Measurements from ENCODE around the gene MYBPC2.

MYBPC2 gene

DNA sequence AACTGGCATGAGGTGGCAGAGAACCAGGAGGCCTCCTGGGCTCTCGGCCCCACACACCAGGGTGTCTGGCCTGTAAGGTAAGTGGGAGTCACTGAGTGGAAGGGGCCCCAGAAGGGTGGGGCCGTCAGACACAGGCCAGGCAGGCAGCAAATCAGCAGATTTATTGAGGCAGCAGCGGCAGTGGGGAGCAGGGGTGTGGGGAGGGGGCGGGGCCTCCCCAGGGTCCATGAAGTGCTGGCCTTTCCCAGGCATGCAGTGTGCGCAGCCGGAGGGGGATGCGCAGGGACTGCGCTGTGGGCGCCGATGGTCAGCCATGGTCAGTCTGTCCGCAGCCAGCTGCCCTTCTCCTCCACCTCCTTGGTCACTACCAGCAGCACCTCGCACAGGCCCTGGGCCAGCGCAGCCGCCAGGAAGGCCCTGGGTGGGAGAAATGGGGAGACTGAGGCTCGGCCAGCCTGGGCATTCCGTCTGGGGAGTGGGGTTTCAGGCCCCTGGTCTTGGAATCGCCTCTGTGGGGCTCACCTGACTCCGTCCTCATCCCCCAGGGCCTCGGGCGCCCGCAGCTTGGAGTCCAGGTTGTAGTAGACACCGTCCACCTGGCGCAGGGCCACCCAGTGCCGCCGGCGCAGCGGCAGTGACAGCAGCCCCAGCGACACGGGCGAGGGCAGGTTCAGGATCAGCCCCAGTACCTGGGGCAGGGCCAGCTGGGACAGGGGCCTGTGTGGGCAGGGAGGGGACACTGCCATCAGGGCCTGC, 73.3 kb downstream of the MYBPC2 start:
- DNase-seq: no peak

DNA sequence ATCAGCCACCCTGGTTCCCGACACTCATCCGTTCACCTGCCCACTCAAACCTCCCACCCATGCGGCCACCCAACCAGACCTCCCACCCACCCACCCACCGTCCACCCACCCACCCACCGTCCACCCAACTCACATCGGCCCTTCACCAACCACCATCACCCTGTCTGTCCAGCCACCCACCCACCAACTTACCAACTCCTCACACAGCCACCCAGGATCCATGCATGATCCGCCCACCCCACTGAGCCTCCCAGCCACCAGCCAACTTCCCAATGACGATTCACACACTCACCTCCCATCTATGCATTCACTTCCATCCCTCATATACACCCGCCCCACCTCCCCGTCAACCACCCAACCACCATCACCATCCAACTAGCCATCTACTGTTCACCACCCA, 74.0 kb downstream of the MYBPC2 start:
- DNase-seq: no peak

DNA sequence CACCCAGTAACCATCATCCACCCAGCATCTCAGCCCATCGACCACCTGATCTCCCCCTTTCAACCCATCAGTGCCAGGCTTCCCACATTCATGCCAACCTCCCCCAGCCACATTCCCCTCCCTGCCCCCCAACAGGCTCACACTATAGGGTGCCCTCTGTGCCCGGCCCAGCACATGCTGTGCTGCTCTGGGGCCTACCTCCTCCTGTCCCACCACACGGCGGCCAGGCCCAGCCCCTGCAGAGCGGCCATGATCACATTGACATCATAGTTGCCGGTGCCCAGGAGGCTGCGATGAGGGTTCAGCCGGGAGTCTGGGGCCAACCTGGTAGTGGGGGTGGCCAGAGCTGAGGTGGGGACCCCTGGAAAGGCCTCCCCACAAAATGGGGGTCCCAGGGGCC, 74.7 kb downstream of the MYBPC2 start:
- no peak for DNase-seq

DNA sequence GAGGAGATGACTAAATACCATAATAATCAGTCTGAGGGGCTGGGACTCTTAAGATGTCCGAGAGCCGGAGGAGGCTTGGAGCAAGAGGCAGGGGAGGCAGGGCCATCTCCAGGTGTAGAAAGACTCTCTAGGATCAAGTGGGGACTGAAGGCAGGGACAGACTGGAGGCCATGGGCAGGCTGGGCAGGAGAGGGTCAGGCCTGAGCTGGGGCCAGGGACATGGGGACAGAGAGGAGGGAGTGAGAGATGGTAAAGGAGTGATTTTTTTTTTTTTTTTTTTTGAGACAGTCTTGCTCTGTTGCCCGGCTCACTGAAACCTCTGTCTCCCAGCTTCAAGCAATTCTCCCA, 76.1 kb downstream of the MYBPC2 start:
- no peak for DNase-seq

DNA sequence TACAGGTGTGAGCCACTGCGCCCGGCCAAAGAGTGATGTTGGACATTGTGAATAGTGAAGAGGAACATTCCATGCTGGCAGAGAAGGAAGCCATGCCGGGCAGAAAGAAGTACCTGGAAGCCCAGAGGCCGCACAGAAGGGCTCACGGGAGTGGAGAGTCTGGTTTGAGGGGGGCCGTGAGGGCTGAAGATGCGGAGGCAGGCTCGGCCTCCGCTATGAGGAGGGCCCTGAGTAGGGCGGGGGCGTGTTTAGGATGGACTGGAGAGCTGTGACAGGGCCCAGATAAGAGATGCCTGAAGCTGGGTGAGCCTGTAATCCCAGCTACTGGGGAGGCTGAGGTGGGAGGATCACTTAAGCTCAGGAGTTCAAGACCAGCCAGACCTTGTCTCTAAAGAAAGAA, 76.7 kb downstream of the MYBPC2 start:
- no peak for DNase-seq

DNA sequence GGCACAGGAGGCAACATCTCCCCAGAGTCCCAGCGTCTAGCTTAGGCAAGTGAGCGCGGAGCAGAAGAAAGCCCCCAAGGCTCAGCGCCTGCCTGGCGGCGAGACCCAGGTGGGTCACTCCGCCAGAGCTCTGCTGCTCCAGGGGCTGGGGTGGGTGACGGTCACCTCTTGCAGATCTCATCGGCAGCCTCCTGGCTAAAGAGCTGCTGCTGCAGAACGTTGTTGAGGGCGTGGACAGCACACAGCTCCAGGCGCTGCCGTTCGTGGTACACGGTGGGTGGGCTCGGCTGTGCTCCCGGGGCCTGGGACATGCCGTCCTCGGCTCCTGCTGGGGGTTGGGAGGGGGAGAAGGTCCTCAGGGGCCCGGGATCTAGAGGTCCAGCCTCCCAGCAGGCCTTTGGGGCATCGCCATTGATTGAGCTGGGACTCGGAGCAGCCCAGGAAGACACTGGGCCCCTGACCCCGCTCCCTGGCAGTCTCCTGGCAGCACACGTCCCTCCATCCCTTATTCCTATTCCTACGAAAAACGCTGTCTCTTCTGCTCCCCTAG, 77.5 kb downstream of the MYBPC2 start:
- no peak for DNase-seq

DNA sequence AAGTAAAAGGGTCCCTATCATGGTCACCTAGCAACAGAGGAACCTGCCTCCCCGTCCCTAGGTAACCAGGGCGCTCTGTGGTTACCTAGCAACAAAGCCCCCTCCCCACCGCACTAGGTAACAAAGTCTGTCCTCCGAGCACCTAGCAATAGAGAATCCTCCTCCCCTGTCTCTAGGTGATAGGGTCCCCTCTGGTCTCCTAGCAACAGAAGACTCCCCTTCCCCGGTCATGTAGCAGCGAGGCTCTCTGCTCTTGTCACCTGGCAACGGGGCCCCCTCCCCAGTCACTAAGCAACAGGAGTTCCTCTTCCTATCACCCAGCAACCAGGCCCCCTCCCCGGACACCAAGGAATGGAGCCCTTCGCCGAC, 78.0 kb downstream of the MYBPC2 start:
- DNase-seq: no peak

DNA sequence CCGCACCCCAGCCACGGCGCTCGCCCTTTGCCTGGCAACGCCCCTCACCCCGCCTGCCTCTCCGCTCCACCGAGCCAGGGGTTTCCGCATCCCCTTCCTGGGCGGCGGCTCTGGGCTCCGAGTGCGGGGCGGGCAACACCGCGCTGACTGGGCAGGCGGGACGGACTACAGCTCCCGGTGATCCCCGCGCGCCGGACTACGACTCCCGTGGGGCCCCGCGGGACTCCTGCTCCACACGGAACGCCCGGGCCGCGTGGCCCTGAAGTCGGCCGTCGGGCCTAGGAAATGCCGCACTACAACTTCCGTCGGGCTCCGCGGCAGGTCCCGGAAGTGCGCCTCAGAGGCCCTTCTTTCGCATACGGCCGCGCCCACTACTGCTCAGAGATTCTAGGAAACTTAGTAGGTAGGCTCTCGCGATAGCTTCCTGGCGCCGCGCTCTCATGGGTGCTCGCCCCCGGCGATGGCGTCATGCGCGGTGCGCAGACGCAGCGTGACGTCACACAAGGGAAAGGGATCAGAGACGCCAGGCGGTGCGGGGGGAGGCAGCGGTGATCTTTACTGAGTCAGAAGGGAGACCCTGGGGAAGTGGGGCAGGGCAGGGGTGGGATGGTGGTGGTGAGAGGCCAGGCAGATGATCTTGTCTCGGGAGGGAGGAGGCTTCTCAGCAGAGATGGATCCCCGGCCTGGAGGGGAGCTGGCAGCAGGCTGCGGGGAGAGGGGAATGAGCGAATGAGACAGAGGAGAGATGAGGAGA, 78.6 kb downstream of the MYBPC2 start, which contains the start of gene JOSD2:
Gene JOSD2 (minus strand): TSS at position 123 of the 754 bp plus-strand sequence. CDS start 760 bp downstream, outside the sequence.
- peak; percentile 100 for DNase-seq

DNA sequence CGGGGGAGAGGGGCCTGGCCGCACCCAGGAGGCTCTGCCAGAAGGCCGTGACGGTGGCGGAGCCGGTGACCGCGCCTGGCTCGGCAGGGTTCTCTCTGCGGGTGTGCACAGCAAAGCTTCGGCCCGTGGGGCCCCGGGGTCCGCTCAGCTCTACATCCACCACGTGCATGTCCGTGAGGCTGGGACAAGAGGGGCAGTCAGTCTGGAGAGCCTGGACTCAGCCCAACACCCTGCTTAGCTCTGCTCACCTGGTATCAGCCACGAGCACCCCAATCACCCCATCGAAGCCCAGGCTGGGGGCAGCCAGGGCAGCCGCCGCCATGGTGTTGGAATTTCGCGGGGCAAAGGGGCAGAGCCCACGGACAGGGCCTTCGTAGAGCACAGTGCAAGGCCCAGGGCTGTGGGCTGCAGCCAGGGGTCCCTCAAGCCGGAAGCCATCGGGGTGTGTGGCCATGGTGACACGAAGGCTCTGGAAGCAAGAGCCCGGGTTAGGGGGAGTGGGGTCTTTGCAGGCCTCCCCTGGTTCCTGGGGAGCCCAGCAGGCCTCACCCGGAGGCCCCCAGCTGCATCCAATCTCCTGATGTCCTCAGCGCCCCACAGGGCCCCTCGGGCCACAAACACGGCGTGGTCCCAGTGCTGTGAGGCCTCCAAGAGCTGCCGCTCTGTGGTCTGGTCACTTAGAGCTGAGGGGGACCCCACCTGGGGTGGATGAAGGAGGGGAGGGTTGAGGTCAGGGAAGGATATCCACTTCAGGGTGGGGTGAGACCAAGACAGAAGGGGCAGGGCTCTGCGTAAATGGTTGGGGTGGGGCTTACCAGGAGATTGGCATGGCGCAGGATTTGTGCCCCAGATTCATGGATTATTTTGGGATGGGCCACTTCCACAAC, 79.7 kb downstream of the MYBPC2 start:
- DNase-seq: no peak

DNA sequence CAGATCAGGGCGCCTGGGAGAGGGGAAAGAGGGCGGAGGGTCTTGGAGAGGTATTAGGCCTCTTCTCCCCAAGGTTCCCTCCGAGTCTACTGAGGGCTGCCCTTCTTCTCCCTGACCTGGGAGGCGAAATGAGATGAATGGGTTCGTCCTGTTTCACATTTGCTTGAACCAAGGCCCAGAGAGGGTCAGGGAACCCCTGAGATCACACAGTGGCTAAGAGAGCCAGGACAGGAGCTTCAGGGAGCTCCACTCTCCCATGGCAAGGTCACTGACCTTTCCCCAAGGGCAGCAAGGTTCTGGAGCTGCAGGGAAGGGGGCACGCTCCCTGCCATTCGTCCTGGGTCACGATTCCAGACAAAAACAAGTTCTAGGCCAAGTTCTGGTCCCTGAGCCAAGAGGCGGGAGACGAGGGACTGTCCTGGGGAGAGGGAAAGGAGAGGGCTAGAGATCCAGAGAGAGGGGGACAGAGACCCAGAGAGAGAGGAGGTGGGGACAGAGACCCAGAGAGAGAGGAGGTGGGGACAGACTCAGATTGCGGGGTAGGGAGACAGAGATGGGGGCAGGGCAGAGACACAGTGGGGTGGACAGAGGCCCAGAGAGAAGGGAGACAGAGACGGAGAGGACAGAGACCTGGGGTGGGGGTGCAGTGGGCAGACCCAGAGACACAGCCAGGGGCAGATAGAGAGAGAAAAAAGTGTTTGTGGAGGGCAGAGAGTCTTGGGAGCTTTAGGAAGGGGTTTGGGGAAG, 80.5 kb downstream of the MYBPC2 start:
- no peak for DNase-seq

DNA sequence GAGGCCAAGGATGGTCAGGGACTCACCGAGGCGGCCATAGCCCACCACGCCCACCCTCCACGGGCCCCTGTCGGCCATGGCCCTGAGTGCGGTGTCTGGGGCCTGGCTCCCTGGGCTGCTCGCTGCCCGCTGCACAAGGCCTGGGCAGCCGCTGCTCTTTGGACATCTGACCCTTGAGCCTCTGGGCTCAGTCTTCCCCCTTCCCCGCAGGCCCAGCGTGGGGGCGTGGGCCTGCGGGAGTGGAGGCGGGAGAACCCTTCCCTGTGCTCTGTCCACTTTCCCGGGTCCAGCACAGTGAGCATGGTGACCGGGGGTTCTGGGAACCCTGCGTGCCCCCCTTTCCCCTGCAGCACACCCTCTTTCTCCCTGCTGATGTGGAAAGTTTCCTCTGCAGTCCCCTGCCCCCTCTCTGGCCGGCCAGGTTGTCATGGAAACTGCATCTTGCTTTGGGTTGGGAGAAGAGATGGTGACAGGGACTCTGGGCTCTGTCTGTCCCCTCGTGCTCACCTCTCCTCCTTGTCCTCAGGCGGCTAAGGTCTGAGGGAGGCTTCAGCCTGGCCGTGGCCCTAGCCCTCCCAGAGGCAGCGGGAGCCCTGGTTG, 81.2 kb downstream of the MYBPC2 start, which contains the start of gene ASPDH:
Gene ASPDH (minus strand): TSS at position 168 of the 600 bp plus-strand sequence. CDS start 90 bp downstream, at position 78.
- no peak for DNase-seq

DNA sequence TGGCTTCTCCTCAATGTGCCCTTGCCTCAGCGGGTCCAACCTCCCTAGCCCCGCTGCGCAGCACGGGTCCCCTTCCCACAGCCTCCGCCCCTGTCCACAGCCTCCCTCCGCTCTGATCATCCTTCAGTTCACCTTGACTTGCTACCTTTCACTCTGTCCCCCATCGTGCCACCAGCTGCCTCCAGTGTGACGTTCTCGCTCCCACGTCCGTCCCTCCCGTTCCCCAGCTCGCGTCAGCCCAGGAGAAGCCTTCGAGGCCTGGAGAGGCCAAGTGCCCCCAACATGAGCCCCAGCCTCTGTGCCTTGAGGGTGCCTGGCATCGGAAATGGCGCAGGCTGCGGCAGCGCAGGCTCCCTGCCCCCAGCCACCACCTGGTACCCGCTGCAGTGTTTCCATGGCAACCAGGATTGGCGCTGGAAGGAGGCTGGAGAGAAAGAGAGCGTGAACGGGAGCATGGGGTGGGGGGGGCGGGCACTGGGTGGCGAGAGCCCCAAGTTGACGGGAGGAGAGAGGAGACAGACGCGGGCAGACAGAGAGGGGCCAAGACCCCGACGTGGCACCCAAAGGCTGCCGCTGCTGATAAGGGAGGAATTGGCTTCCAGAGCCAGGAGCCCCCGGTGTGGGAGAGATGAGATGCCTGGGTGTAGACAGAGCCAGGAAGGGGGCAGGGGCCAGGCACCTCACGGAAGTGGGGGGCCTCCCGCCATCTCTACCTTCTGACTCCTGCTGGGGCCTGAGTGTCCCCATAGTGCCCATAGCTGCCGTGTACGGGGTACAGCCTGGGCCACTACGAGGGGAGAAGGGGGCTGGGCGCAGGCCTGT, 81.9 kb downstream of the MYBPC2 start:
- DNase-seq: no peak

DNA sequence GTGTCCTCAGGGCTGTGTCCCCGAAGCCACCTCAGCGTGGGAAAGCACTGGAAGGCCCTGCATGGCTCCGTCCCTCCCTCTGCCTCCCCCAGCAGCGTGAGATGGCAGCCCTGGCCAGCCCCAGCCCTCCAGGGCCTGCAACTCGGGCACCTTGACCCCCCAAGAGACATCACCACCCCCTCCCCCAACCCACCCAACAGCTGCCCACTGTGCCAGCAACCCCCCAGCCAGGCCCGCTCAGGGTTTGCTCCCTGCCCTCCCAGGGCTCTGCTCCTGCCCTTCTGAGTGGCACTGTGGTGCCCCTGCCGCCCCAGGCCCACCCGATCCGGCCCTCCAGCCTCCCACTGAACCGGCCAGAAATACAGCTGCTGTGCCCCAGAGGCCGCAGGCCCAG, 82.5 kb downstream of the MYBPC2 start:
- no peak for DNase-seq
